HepG2 (cell line): ENCODE measurements around the gene AHNAK. TPM values are rescaled to one million over a fixed set of nuclear protein-coding genes. Genes with fewer than 3 reads are reported as not detected.

Source experiments
- AFF4 ChIP-seq: sonication (generic); formaldehyde crosslinking; IDR thresholded peaks from 2 replicates; pipeline ENCODE4 v1.4.0; 2020; ENCODE audit warnings: missing genetic modification reagents
- AGO2 ChIP-seq: fragments of 200-400 bp; formaldehyde crosslinking; optimal IDR thresholded peaks from 2 replicates; pipeline ENCODE3; 2017; ENCODE audit warnings: mild to moderate bottlenecking, low read depth, low read length, moderate library complexity
- ATF4 ChIP-seq, 2 experiments: fragments of 450-650 bp in 1 of 2; sonication (generic) in 1 of 2; formaldehyde crosslinking; IDR thresholded peaks; 2 replicates each; pipeline versions ENCODE4 v1.5.0 to v1.8.0; 2020 to 2022; ENCODE audit warnings: mild to moderate bottlenecking in 1 of 2, missing genetic modification reagents in 1 of 2
- GATAD1 ChIP-seq: IDR thresholded peaks from 2 replicates; pipeline ENCODE4 v1.6.1; 2016; ENCODE audit warnings: missing genetic modification reagents, missing compliant biosample characterization
- RERE ChIP-seq: IDR thresholded peaks from 2 replicates; pipeline ENCODE4 v1.6.1; 2016; ENCODE audit warnings: low read depth, missing genetic modification reagents, missing compliant biosample characterization
- TAF15 ChIP-seq: fragments of 200-400 bp; formaldehyde crosslinking; IDR thresholded peaks from one replicate; pipeline ENCODE4 v1.6.1; 2018; ENCODE audit warnings: mild to moderate bottlenecking, low read depth, low read length; ENCODE audit not compliant: poor library complexity, severe bottlenecking
- TMF1 ChIP-seq: sonication (generic); formaldehyde crosslinking; IDR thresholded peaks from 2 replicates; pipeline ENCODE4 v1.8.1; 2022; ENCODE audit warnings: low read depth, missing genetic modification reagents
- ZC3H4 ChIP-seq: sonication (generic); formaldehyde crosslinking; IDR thresholded peaks from 2 replicates; pipeline ENCODE4 v1.4.0; 2020; ENCODE audit warnings: missing genetic modification reagents, borderline replicate concordance
- ZFP41 ChIP-seq: sonication (generic); formaldehyde crosslinking; IDR thresholded peaks from 2 replicates; pipeline ENCODE4 v1.4.0; 2020; ENCODE audit warnings: mild to moderate bottlenecking, missing genetic modification reagents, borderline replicate concordance
- ZNF101 ChIP-seq: sonication (generic); formaldehyde crosslinking; IDR thresholded peaks from 2 replicates; pipeline ENCODE4 v1.4.0; 2020; ENCODE audit warnings: mild to moderate bottlenecking, low read depth, missing genetic modification reagents, borderline replicate concordance
- ZNF205 ChIP-seq: IDR thresholded peaks from 2 replicates; pipeline ENCODE4 v1.6.1; 2018; ENCODE audit warnings: missing biosample characterization, missing genetic modification reagents
- ZNF260 ChIP-seq: sonication (generic); formaldehyde crosslinking; IDR thresholded peaks from 2 replicates; pipeline ENCODE4 v1.4.0; 2020; ENCODE audit warnings: missing genetic modification reagents, low read depth, mild to moderate bottlenecking, borderline replicate concordance
- ZNF546 ChIP-seq: sonication (generic); formaldehyde crosslinking; conservative IDR thresholded peaks from 2 replicates; pipeline ENCODE4 v1.8.1; 2023; ENCODE audit warnings: mild to moderate bottlenecking, missing genetic modification reagents
- ZNF576 ChIP-seq: sonication (generic); formaldehyde crosslinking; IDR thresholded peaks from 2 replicates; pipeline ENCODE4 v1.4.0; 2020; ENCODE audit warnings: mild to moderate bottlenecking, missing genetic modification reagents
- ZNF780A ChIP-seq: sonication (generic); formaldehyde crosslinking; IDR thresholded peaks from 2 replicates; pipeline ENCODE4 v1.8.0; 2022; ENCODE audit warnings: mild to moderate bottlenecking, missing genetic modification reagents, moderate library complexity
- ZSCAN5A ChIP-seq: sonication (generic); formaldehyde crosslinking; IDR thresholded peaks from 2 replicates; pipeline ENCODE4 v1.8.0; 2022; ENCODE audit warnings: mild to moderate bottlenecking, missing genetic modification reagents, borderline replicate concordance
- polyA plus RNA-seq, 8 experiments: library from polyadenylated mRNA; depleted of rRNA in 3 of 8; stranded (reverse) in 7 of 8; unstranded in 1 of 8; fragments of >200 nt; fragmentation: Illumina TruSeq in 4 of 8; extraction: Trizol in 4 of 8; gene quantifications; 2 replicates each; pipeline versions ENCODE4 v1.2.1 to v1.2.3, GENCODE V29; 2011 to 2016; ENCODE audit warnings: low read depth in 4 of 8, missing spikeins in 1 of 8, mixed read lengths in 1 of 8; ENCODE audit not compliant: insufficient read depth in 1 of 8
- total RNA-seq, 5 experiments: library from RNA; depleted of rRNA; stranded (reverse); fragments of >200 nt; fragmentation: Illumina TruSeq; extraction: Trizol; gene quantifications; 2 replicates each; pipeline ENCODE4 v1.2.3, GENCODE V29; 2016; ENCODE audit warnings: low read depth in 1 of 5

Gene AHNAK
- total and polyA plus RNA-seq, 2 of the 13 experiments (the other 11 are each of a cell fraction or from before 2014, with no cell fraction given) = 23.4 to 25.0 TPM

- TF ChIP-seq AFF4 (CRISPR knock-in tag) (no peak), ZSCAN5A (CRISPR knock-in tag) (no peak), GATAD1 (CRISPR knock-in tag) (no peak), ATF4 (CRISPR knock-in tag; IDR thresholded peaks at IDR 0.05) (no peak), ZC3H4 (CRISPR knock-in tag) (no peak), ZFP41 (CRISPR knock-in tag) (no peak), TAF15 (no peak), ZNF546 (CRISPR knock-in tag) (no peak), AGO2 (no peak), ZNF780A (CRISPR knock-in tag) (no peak), ZNF576 (no peak), TMF1 (CRISPR knock-in tag) (no peak), RERE (CRISPR knock-in tag) (no peak), ZNF260 (no peak), ZNF101 (CRISPR knock-in tag) (no peak), ZNF205 (CRISPR knock-in tag) (no peak)
Measured at GRCh38 chr11:62501432-62501891, 45.1 kb downstream of the AHNAK start (continued).
